Activated T-helper 17 cell treated with anti-CD3 and anti-CD28 coated beads, Interleukin-2, amount 50 U/mL, for 72 hours (primary cell): Measurements from ENCODE around the gene C15orf40. TPM values are rescaled to one million over a fixed set of nuclear protein-coding genes. Genes with fewer than 3 reads are reported as not detected.
A peak's percentile ranks its signal among the peaks of the same experiment; 100 is the strongest.
"Not testable (repeated sequence)": the region's sequence is repeated elsewhere in the genome, so short reads cannot be mapped to it uniquely, and the experiment has no call there.

Source experiments
- ATAC-seq: fragments of 150-1000 bp; cut with Tn5 transposase; replicated peaks from 2 replicates; pipeline ENCODE4 v1.10.0; 2021; ENCODE audit warnings: mild to moderate bottlenecking, moderate library complexity
- H3K27ac Mint-ChIP-seq: one replicate; pipeline ENCODE4 v1.8.0; 2022; ENCODE audit warnings: mixed read lengths
- H3K27me3 Mint-ChIP-seq: one replicate; pipeline ENCODE4 v1.8.0; 2022; ENCODE audit warnings: mixed read lengths
- H3K36me3 Mint-ChIP-seq: one replicate; pipeline ENCODE4 v1.8.0; 2022; ENCODE audit warnings: low read depth, mild to moderate bottlenecking, mixed read lengths
- H3K4me1 Mint-ChIP-seq: one replicate; pipeline ENCODE4 v1.8.0; 2022; ENCODE audit warnings: mixed read lengths
- H3K4me3 Mint-ChIP-seq: one replicate; pipeline ENCODE4 v1.8.0; 2022; ENCODE audit warnings: mild to moderate bottlenecking, mixed read lengths
- H3K9me3 Mint-ChIP-seq: one replicate; pipeline ENCODE4 v1.8.0; 2022; ENCODE audit warnings: mixed read lengths
- total RNA-seq, 2 donors: library from RNA; stranded (reverse); gene quantifications; one replicate each; pipeline ENCODE4 v1.2.3, GENCODE V29; 2022

Gene C15orf40
- 10 to 100 TPM; 13.5 to 18.0 TPM for total RNA-seq

DNA sequence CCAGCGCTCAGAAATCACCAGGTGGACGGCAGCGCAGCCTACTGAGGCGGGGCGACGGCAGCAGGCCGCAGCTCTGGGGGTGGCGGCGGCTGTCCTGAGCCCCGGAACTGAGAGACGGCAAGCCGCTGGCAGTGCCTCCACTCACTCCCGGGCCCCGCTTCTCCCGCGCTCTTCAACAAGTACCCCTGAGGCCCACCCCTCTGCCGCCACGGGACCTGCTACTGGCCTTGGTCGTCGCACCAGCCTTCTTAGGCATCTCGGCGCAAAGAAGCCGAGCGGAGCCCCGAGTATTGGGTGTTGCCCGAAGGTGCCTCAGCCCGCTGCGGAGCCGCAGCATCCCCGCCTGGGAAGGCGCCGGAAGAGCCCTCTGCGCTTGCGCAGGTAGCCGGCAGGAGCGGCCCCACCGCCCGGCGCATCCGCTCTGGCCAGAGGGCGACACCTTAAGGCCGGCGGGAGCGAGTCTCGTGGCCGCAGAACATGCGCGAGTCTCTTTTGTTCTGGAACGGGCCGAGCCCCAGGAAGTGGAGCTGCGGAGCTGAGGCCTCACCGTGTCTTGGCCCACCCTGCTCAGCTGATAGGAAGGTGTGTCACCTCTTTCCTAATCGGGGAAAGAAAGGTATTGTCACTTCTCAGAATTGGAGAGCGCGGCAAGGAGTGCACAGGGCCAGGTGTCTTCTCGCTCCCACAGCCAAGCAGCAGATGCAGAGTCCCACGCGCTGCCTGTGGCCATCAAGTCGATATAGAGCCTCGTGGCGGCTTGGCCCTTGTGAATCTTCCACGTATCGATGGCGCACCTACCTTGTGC, at the start of gene C15orf40:
Gene C15orf40, minus strand, starts transcription at position 369 of the 805 bp plus-strand sequence. Its CDS starts 32 bp downstream, at position 337.
- Mint-ChIP-seq H3K4me3 (peak within 1 kb of the TSS; percentile 82), H3K4me1 (peaks cover 25% of the 10 kb centered on the region), H3K9me3 (peaks cover 5% of the 10 kb centered on the region), H3K36me3 (peaks cover 42% of the 10 kb centered on the region), H3K27ac (peak within 1 kb of the TSS; percentile 83), H3K27me3 (no peaks in the 10 kb centered on the region)
- peak; percentile 91 for ATAC-seq

GRCh38 chr15:83057696-83058376, 46.4 kb upstream of the C15orf40 start:
- Mint-ChIP-seq H3K4me3 (no peak overlapping the region), H3K36me3 (peaks cover 63% of the 10 kb centered on the region), H3K4me1 (peaks cover 14% of the 10 kb centered on the region), H3K27ac (peak overlapping the region; percentile 78), H3K9me3 (no peaks in the 10 kb centered on the region), H3K27me3 (no peaks in the 10 kb centered on the region)
- no peak for ATAC-seq

GRCh38 chr15:83057002-83057401, 45.6 kb upstream of the C15orf40 start:
- H3K4me3 Mint-ChIP-seq: no peak overlapping the region
- H3K27ac Mint-ChIP-seq: peak overlapping the region; percentile 41

DNA sequence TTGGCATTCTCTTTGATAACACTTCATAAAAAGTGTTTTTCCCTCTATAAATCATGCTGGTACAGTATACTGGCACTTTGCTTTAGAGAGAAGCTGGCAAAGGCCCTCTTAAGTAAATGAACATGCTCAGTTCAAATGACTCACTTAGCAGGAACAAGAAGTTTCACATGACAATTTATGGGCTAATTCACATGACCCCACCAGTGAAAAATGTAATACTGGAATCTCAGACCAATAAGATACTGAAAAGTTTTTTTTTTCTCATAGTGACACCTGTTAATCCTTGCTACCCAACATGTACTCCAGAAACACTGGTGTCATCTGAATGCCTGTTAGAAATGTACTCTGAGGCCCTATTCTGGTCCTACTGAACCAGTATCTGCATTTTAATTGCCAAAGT, 41.7 kb upstream of the C15orf40 start:
- H3K27ac Mint-ChIP-seq: no peak overlapping the region
- H3K36me3 Mint-ChIP-seq: peaks cover 97% of the 10 kb centered on the region
- H3K9me3 Mint-ChIP-seq: no peaks in the 10 kb centered on the region
- no peak for ATAC-seq
- H3K27me3 Mint-ChIP-seq: no peaks in the 10 kb centered on the region
- H3K4me1 Mint-ChIP-seq: peaks cover 14% of the 10 kb centered on the region
- H3K4me3 Mint-ChIP-seq: no peak overlapping the region

More at GRCh38 chr15:83057002-83057401, 45.6 kb upstream of the C15orf40 start:
- H3K9me3 Mint-ChIP-seq: no peaks in the 10 kb centered on the region
- ATAC-seq: no peak
- no peaks in the 10 kb centered on the region for H3K27me3 Mint-ChIP-seq
- peaks cover 71% of the 10 kb centered on the region for H3K36me3 Mint-ChIP-seq
- peaks cover 14% of the 10 kb centered on the region for H3K4me1 Mint-ChIP-seq

DNA sequence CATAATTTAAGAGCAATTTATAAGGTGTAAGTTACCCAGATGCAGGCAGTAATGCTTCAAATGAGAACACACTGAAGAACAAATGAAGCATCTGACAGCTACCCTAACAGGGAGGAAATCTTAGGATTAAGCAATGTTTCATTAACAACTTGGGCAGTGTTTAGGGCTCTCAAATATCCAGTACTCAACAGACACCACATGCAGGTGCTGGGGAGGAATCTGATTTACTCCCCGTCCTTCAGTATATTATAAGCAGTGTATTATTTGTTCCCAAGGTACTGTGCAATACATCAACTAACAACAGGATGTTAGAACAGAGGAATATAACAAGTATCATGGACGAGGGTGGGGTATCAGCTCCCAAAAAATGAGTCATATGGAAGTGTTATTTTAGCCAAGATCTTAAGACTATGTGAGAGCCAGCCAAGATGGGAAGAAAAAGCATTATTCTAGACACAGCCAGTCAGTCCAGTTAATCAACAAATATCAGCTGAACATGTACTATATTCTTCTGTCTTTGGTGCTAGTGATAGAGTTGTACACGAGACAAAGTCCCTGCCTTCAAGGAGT, 35.2 kb upstream of the C15orf40 start:
- H3K27ac Mint-ChIP-seq: peak overlapping the region; percentile 25
- no peaks in the 10 kb centered on the region for H3K9me3 Mint-ChIP-seq
- H3K36me3 Mint-ChIP-seq: peaks cover 97% of the 10 kb centered on the region
- peaks cover 3% of the 10 kb centered on the region for H3K4me1 Mint-ChIP-seq
- no peaks in the 10 kb centered on the region for H3K27me3 Mint-ChIP-seq
- no peak for ATAC-seq
- no peak overlapping the region for H3K4me3 Mint-ChIP-seq

DNA sequence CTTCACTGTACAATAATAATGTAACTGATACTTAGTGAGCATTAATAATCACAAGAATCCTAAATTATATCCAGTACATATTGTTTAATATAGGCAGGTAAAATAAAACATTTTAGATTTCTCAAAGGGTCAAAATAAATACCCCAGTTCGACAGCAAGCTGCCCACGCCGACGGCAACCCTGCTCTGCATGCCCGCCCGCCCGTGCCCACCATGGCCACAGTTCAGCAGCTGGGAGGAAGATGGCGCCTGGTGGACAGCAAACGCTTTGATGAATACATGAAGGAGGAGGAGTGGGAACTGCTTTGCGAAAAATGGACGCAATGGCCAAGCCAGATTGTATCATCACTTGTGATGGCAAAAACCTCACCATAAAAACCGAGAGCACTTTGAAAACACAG, 32.7 kb upstream of the C15orf40 start:
- Mint-ChIP-seq H3K27me3 (no peaks in the 10 kb centered on the region), H3K27ac (no peak overlapping the region), H3K4me1 (peaks cover 9% of the 10 kb centered on the region), H3K4me3 (no peak overlapping the region), H3K36me3 (peaks cover 100% of the 10 kb centered on the region), H3K9me3 (no peaks in the 10 kb centered on the region)
- ATAC-seq: no peak

DNA sequence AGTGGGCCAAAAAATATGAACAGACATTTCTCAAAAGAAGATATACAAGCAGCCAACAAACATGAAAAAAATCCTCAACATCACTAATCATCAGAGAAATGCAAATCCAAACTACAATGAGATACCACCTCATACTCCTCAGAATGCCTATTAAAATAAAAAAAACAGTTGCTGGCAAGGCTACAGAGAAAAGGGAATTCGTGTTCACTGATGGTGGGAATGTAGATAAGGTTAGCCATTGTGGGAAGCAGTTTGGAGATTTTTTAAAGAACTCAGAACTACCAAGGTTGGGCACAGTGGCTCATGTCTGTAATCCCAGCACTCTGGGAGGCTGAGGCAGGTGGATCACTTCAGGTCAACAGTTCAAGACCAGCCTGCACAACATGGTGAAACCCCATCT, 27.8 kb upstream of the C15orf40 start:
- H3K36me3 Mint-ChIP-seq: peaks cover 100% of the 10 kb centered on the region
- peaks cover 29% of the 10 kb centered on the region for H3K4me1 Mint-ChIP-seq
- H3K27me3 Mint-ChIP-seq: no peaks in the 10 kb centered on the region
- no peak for ATAC-seq
- H3K4me3 Mint-ChIP-seq: no peak overlapping the region
- peak overlapping the region; percentile 64 for H3K27ac Mint-ChIP-seq
- H3K9me3 Mint-ChIP-seq: no peaks in the 10 kb centered on the region

DNA sequence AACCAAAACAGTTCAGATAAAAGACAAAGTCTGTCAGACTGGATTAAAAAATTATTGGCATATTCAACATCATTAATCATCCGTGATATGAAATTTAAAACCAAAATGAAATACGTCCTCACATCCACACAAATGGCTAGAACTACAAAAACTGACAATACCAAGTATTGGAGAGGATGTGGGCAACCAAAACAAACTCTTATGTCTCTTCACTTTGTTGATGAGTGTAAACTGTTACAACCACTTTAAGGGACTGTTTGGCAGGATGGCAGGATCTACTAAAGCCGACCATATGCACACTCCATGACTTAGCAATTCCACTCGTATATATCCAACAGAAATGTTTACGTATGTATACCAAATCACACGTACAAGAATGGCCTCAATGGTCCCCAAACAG, 24.8 kb upstream of the C15orf40 start:
- ATAC-seq: peak; percentile 49
- Mint-ChIP-seq H3K27me3 (no peaks in the 10 kb centered on the region), H3K9me3 (no peaks in the 10 kb centered on the region), H3K27ac (peak overlapping the region; percentile 52), H3K4me3 (no peak overlapping the region), H3K36me3 (peaks cover 96% of the 10 kb centered on the region), H3K4me1 (peaks cover 31% of the 10 kb centered on the region)

- peak overlapping the region; percentile 43 for H3K27ac Mint-ChIP-seq
- not testable (repeated sequence) for H3K4me1 Mint-ChIP-seq, H3K27me3 Mint-ChIP-seq, ATAC-seq, H3K9me3 Mint-ChIP-seq, H3K4me3 Mint-ChIP-seq
- peaks cover 95% of the 10 kb centered on the region for H3K36me3 Mint-ChIP-seq
Measured at GRCh38 chr15:83031234-83031633, 19.8 kb upstream of the C15orf40 start.

GRCh38 chr15:83030021-83030420, 18.6 kb upstream of the C15orf40 start:
- Mint-ChIP-seq H3K9me3 (no peaks in the 10 kb centered on the region), H3K36me3 (peaks cover 88% of the 10 kb centered on the region), H3K27ac (no peak overlapping the region), H3K27me3 (no peaks in the 10 kb centered on the region), H3K4me1 (peaks cover 7% of the 10 kb centered on the region), H3K4me3 (no peak overlapping the region)
- no peak for ATAC-seq

DNA sequence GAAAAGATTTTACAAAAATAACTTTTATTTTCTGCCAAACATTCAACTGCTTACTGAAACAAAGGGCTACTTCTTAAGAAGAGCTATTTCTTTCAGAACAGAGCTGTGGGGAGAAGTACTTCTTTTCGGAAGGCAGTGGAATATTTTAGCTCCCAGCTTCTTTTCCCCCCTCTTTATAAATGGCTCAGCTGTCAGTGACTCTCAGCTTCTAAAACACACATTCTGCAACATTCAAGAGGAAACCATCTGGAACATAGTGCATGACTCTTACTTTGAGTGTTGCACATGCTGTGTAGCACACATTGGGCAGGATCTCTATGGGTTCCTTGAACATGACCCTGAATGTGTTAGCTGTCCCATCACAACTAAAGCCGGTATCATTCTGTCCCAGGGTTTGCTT, 7.0 kb upstream of the C15orf40 start:
- H3K4me1 Mint-ChIP-seq: peaks cover 10% of the 10 kb centered on the region
- H3K27ac Mint-ChIP-seq: no peak overlapping the region
- no peak overlapping the region for H3K4me3 Mint-ChIP-seq
- ATAC-seq: no peak
- no peaks in the 10 kb centered on the region for H3K27me3 Mint-ChIP-seq
- peaks cover 59% of the 10 kb centered on the region for H3K36me3 Mint-ChIP-seq
- no peaks in the 10 kb centered on the region for H3K9me3 Mint-ChIP-seq

GRCh38 chr15:83016906-83017305, 5.5 kb upstream of the C15orf40 start:
- Mint-ChIP-seq H3K36me3 (peaks cover 58% of the 10 kb centered on the region), H3K9me3 (peaks cover 3% of the 10 kb centered on the region), H3K4me3 (no peak overlapping the region), H3K27ac (peak overlapping the region; percentile 30), H3K27me3 (no peaks in the 10 kb centered on the region), H3K4me1 (peaks cover 23% of the 10 kb centered on the region)
- ATAC-seq: no peak

- no peak overlapping the region for H3K27ac Mint-ChIP-seq
- peaks cover 25% of the 10 kb centered on the region for H3K4me1 Mint-ChIP-seq
- H3K4me3 Mint-ChIP-seq: no peak overlapping the region
- peaks cover 48% of the 10 kb centered on the region for H3K36me3 Mint-ChIP-seq
- no peak for ATAC-seq
- H3K9me3 Mint-ChIP-seq: peaks cover 5% of the 10 kb centered on the region
- no peaks in the 10 kb centered on the region for H3K27me3 Mint-ChIP-seq
Measured at GRCh38 chr15:83015361-83015760, 3.9 kb upstream of the C15orf40 start.

DNA sequence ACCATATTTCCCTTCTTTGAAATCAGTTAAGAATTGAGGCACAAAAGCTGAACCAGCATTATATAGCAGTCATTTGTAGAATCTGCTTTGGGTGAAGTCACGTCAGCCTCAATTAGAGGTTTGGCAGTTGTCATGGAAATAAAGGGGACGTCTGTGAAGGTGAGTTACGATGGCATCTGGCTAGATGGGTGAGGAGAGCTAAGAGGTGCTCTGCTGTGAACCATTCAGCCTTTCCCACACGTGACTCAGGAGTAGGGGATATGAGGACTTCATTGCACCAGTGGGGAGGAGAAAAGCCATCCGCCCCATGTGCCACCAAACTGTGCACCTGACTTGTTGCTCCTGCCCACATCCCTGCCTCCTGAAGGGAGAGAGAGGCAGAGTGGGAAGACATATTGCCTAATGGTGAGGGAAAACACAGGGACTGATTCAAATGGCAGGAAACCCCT, 2.8 kb upstream of the C15orf40 start:
- peak overlapping the region; percentile 48 for H3K4me3 Mint-ChIP-seq
- H3K27ac Mint-ChIP-seq: peak overlapping the region; percentile 83
- H3K27me3 Mint-ChIP-seq: no peaks in the 10 kb centered on the region
- peaks cover 5% of the 10 kb centered on the region for H3K9me3 Mint-ChIP-seq
- peaks cover 44% of the 10 kb centered on the region for H3K36me3 Mint-ChIP-seq
- ATAC-seq: peak; percentile 14
- H3K4me1 Mint-ChIP-seq: peaks cover 25% of the 10 kb centered on the region
